Effector memory CD4-positive, alpha-beta T cell (primary cell): Measurements from ENCODE around the gene MUC5B.

ENCODE experiments used
- DNase-seq, 3 donors: peaks; one replicate each; pipeline ENCODE4 v3.0.0-alpha.2; 2020
- H3K27ac ChIP-seq: 2 replicates; pipeline ENCODE4 v1.7.0; 2013; ENCODE audit warnings: mild to moderate bottlenecking, low read length, moderate library complexity; ENCODE audit not compliant: insufficient read depth, poor library complexity, severe bottlenecking
- H3K27me3 ChIP-seq: replicated peaks from 2 replicates; pipeline ENCODE4 v1.7.0; 2013; ENCODE audit warnings: mild to moderate bottlenecking, low read length; ENCODE audit not compliant: insufficient read depth, control insufficient read depth, poor library complexity, severe bottlenecking
- H3K36me3 ChIP-seq: 2 replicates; pipeline ENCODE4 v1.7.0; 2013; ENCODE audit warnings: mild to moderate bottlenecking, low read length, moderate library complexity; ENCODE audit not compliant: control insufficient read depth, insufficient read depth
- H3K4me1 ChIP-seq: 2 replicates; pipeline ENCODE4 v1.7.0; 2013; ENCODE audit warnings: low read length, mild to moderate bottlenecking; ENCODE audit not compliant: control insufficient read depth, insufficient read depth, poor library complexity, severe bottlenecking
- H3K4me3 ChIP-seq: 2 replicates; pipeline ENCODE4 v1.7.0; 2013; ENCODE audit warnings: low read length, low read depth, mild to moderate bottlenecking; ENCODE audit not compliant: insufficient read depth, poor library complexity, severe bottlenecking
- H3K9me3 ChIP-seq: 2 replicates; pipeline ENCODE4 v1.7.0; 2013; ENCODE audit warnings: mild to moderate bottlenecking, low read length, moderate library complexity; ENCODE audit not compliant: control insufficient read depth

MUC5B gene

GRCh38 chr11:1192741-1193325, 30.0 kb upstream of the MUC5B start:
- no peak overlapping the region for H3K27ac ChIP-seq
- DNase-seq, result no peak
- no peaks in the 10 kb centered on the region for H3K36me3 ChIP-seq
- no peak overlapping the region for H3K4me3 ChIP-seq
- H3K9me3 ChIP-seq, result no peaks in the 10 kb centered on the region
- no peaks in the 10 kb centered on the region for H3K27me3 ChIP-seq
- H3K4me1 ChIP-seq, result no peaks in the 10 kb centered on the region

DNA sequence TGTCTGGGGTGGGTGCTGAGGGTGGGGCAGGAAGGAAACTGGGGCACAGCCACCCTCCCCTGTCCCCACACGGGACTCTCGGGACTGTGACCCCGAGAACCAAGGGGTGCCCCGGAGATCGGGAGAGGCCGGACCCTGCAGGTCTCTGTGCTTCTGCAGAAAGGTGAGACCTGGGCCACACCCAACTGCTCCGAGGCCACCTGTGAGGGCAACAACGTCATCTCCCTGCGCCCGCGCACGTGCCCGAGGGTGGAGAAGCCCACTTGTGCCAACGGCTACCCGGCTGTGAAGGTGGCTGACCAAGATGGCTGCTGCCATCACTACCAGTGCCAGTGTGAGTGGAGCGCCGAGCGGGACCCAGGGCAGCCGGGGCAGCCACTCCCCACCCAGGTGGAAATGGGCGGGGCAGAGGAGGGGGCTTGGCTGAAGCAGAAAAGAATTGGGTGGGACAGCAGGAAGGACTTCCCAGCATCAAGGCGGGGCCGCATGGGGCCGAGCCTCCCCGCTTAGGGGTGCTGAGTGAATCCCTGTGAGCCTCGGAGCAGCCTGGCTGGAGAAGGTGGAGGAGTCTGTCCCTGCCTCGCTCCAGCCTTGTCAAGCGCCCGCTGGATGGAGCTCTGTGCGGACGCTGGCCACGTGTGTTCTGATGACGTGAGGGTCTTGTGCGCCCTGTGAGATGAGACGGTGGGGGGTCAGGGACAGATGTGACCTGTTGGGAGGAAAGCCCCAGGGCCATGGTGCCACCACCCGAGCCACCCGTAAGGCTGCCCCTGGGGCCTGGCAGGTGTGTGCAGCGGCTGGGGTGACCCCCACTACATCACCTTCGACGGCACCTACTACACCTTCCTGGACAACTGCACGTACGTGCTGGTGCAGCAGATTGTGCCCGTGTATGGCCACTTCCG, 29.3 kb upstream of the MUC5B start:
- Histone ChIP-seq H3K4me3 (no peak overlapping the region), H3K4me1 (no peaks in the 10 kb centered on the region), H3K9me3 (no peaks in the 10 kb centered on the region), H3K27me3 (no peaks in the 10 kb centered on the region), H3K27ac (no peak overlapping the region), H3K36me3 (no peaks in the 10 kb centered on the region)
- no peak for DNase-seq

- Histone ChIP-seq H3K9me3 (no peaks in the 10 kb centered on the region), H3K4me3 (no peak overlapping the region), H3K27me3 (no peaks in the 10 kb centered on the region), H3K36me3 (no peaks in the 10 kb centered on the region), H3K4me1 (no peaks in the 10 kb centered on the region), H3K27ac (no peak overlapping the region)
- DNase-seq, result no peak
Observed at GRCh38 chr11:1194231-1194976, 28.5 kb upstream of the MUC5B start.

DNA sequence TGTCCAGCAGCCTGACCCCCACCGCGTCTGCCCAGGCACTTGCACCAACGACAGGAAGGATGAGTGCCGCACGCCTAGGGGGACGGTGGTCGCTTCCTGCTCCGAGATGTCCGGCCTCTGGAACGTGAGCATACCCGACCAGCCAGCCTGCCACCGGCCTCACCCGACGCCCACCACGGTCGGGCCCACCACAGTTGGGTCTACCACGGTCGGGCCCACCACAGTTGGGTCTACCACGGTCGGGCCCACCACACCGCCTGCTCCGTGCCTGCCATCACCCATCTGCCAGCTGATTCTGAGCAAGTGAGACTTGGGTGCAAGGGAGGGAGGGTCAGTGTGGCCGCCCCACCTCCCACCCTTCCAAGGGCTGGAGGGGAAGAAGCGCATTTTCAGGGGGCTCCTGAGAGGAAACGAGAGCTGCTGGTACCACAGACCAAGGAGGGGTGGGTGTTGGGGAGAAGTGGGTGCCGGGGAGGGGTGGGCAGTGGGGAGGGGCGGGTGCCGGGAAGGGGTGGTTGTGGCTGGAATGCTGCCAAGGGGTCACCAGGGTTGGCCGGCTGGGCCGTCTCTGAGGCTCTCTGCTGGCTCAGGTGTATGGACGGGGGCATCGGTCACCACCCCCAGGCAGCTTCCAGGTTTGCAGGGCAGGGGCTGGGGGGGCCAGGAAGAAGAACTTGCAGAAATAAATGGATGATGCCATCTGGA, 27.7 kb upstream of the MUC5B start:
- H3K4me1 ChIP-seq, result no peaks in the 10 kb centered on the region
- H3K27me3 ChIP-seq, result no peaks in the 10 kb centered on the region
- H3K9me3 ChIP-seq, result no peaks in the 10 kb centered on the region
- DNase-seq, result no peak
- H3K36me3 ChIP-seq, result no peaks in the 10 kb centered on the region
- no peak overlapping the region for H3K27ac ChIP-seq
- H3K4me3 ChIP-seq, result no peak overlapping the region

GRCh38 chr11:1195682-1196515, 27.0 kb upstream of the MUC5B start:
- no peak overlapping the region for H3K4me3 ChIP-seq
- H3K27ac ChIP-seq, result no peak overlapping the region
- no peaks in the 10 kb centered on the region for H3K4me1 ChIP-seq
- no peak for DNase-seq
- H3K36me3 ChIP-seq, result no peaks in the 10 kb centered on the region
- no peaks in the 10 kb centered on the region for H3K27me3 ChIP-seq
- H3K9me3 ChIP-seq, result no peaks in the 10 kb centered on the region

DNA sequence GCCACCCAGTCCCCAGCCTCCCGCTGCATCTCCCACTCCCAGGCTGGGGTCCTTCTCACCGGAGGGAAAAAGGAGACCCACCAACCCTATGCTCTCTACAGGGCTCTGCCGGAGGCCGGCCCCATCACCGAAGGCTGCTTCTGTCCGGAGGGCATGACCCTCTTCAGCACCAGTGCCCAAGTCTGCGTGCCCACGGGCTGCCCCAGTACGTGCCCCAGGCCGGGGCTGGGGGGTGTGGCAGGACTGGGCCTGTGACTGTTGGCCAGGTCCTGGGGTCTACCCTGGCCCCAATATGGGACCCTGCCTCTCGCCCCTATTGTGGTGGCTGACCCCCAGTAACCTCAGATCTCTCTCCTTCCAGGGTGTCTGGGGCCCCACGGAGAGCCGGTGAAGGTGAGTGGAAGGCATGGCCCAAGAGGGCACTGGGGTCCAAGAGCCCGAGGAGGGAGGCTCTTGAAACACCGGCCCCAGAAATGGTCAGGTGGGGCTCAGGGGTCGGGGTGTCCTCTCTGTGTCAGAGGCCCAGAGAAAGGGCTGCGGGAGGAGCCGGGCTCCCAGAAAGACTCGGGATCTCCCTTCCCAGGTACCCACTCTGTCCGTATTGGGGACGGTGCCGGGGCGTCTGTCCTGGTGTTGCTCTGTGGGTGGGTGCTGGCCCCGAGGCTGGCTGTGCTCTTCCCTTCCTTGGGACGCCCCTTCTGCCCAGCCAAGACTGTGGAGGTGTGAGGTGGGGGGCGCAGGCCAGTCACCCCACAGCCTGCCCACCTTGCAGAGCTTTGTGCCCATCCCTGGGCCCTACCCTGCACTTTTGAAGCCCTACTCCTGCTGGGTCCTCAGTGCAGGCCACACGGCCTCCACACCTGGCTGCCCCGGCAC, 26.1 kb upstream of the MUC5B start:
- no peaks in the 10 kb centered on the region for H3K36me3 ChIP-seq
- no peaks in the 10 kb centered on the region for H3K4me1 ChIP-seq
- no peak for DNase-seq
- no peaks in the 10 kb centered on the region for H3K9me3 ChIP-seq
- no peaks in the 10 kb centered on the region for H3K27me3 ChIP-seq
- H3K27ac ChIP-seq, result no peak overlapping the region
- no peak overlapping the region for H3K4me3 ChIP-seq

- Histone ChIP-seq H3K27me3 (no peaks in the 10 kb centered on the region), H3K4me1 (no peaks in the 10 kb centered on the region), H3K27ac (no peak overlapping the region), H3K36me3 (no peaks in the 10 kb centered on the region), H3K9me3 (no peaks in the 10 kb centered on the region), H3K4me3 (no peak overlapping the region)
- no peak for DNase-seq
Observed at GRCh38 chr11:1197431-1197885, 25.4 kb upstream of the MUC5B start.

- Histone ChIP-seq H3K27me3 (peaks cover 3% of the 10 kb centered on the region), H3K4me1 (peaks cover 2% of the 10 kb centered on the region), H3K9me3 (no peaks in the 10 kb centered on the region), H3K36me3 (no peaks in the 10 kb centered on the region), H3K27ac (no peak overlapping the region), H3K4me3 (no peak overlapping the region)
- DNase-seq, result no peak
Observed at GRCh38 chr11:1197886-1198560, 24.8 kb upstream of the MUC5B start.
